GM06990 (cell line): Measurements from ENCODE around the gene FHOD3.

ENCODE experiments used
- DNase-seq: peaks from one replicate; pipeline ENCODE4 v3.0.0-alpha.2; 2011; ENCODE audit not compliant: insufficient read length; ENCODE audit errors: extremely low read depth
- H3K27me3 ChIP-seq: replicated peaks from 2 replicates; pipeline ENCODE4 v1.6.0; 2011; ENCODE audit warnings: low read length; ENCODE audit not compliant: control insufficient read depth, insufficient read depth
- H3K36me3 ChIP-seq: 2 replicates; pipeline ENCODE4 v1.5.1; 2011; ENCODE audit warnings: low read length; ENCODE audit not compliant: control insufficient read depth, insufficient read depth
- H3K4me3 ChIP-seq: replicated peaks from 2 replicates; pipeline ENCODE4 v1.5.1; 2011; ENCODE audit warnings: low read depth, mild to moderate bottlenecking, control low read depth, low read length
- CTCF ChIP-seq: IDR thresholded peaks from 2 replicates; pipeline ENCODE4 v1.5.1; 2011; ENCODE audit warnings: low read length, control low read depth, mild to moderate bottlenecking, inconsistent platforms; ENCODE audit not compliant: insufficient read depth, poor library complexity, severe bottlenecking

The FHOD3 gene

DNA sequence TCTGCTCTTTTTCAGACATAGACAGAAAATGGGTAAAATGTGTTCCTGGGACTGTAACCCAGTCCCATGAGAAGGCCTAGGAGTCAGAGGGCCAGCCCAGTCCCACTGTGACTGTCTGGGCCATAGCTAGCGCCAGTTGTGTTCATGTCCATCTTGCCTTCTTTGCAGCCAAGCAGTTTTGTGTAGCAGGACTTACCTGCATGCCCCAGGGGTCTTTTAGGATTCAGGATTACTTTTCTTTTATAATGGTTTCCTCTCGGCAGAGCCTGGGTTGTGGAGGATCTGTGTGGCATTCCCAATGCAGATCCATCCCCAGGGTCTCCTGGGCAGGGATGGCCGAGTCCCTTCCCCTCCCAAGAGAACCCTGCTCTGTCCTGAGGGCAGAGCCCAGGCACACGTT lies 90.8 kb downstream of the FHOD3 start:
- no peak for TF ChIP-seq CTCF
- DNase-seq = no peak
- Histone ChIP-seq H3K36me3 (no peaks in the 10 kb centered on the region; the same call in 1 of the 2 replicates), H3K4me3 (no peak overlapping the region), H3K27me3 (no peaks in the 10 kb centered on the region)

- no peak for DNase-seq
- no peak overlapping the region for H3K4me3 ChIP-seq
Measured at GRCh38 chr18:36389027-36389426, 91.5 kb downstream of the FHOD3 start.

DNA sequence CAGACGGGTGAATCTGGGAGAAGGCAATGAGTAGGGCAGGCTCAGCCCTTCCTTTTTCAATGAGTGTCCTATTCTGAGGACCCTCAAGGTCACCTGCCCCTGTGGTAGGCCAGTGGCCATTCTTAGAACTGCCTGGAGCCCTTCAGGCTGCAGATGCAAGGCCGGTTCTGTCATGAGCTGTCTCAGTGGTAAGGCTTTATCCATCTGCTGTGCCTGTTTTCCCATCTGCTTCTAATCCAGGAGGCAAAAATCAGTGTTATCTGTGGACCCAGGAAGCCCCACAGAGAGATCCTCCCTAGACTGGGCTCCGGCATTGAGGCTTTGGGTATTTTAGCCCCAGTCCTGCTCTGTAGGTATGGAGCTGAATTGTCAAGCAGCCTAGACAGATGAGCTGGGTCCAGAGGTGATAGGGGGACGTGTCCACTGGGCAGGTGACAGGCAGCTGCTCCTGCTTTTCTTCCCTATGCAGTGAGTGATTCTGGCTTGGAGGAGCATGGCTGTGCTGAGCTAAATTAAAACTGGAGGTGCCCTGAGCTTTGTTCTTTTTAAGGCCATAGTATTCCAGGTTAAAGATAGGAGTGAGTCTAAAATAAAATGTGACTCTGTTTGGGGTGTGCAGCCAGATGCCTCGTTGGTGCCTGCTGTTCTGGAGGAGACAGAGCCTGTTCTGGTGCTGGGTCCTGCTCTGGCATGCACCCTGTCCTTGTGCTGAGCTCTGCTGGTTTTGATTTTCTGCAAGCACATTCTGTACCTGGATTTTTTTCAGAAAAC lies 92.5 kb downstream of the FHOD3 start:
- no peak for DNase-seq

More at GRCh38 chr18:36389027-36389426, 91.5 kb downstream of the FHOD3 start:
- no peaks in the 10 kb centered on the region for H3K36me3 ChIP-seq
- no peaks in the 10 kb centered on the region for H3K27me3 ChIP-seq
- no peak for TF ChIP-seq CTCF

DNA sequence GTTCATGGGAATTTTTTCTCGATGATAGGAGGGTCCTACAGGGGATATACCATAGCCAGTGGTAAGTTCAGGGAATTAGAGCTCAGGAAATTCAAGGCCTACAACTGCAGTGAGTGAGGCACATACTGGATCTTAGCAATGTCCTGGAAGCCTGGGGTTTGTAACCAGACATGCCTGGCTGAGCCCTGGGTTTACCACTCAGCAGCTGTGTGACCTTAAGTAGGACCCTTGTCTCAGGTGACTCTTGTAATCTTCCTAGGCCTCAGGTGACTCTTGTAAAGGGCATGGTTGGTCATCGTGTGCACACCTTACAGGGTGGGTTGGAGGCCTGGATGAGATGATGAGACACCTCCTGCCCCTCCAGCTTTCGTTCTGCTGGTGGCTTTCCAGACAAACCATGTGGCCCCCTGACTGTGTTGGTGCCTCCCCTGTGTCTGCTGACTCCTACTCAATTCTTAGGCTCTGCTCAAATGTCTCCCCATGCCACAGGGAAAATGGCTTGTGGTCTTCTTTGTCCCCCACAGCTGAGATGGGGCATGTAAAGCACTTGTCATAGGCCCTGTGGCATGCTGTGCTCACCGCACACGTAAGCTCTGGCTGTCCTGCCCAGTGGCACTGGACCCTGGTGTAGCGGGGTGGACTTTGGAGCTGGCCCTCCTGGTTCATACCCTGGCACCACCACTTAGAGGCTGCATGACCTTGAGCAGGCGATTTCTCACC lies 94.1 kb downstream of the FHOD3 start:
- no peak for DNase-seq
- no peaks in the 10 kb centered on the region for H3K27me3 ChIP-seq
- H3K36me3 ChIP-seq = no peaks in the 10 kb centered on the region
- H3K4me3 ChIP-seq = no peak overlapping the region
- TF ChIP-seq CTCF = no peak

More for the DNA sequence above, 92.5 kb downstream of the FHOD3 start:
- Histone ChIP-seq H3K36me3 (no peaks in the 10 kb centered on the region), H3K4me3 (no peak overlapping the region), H3K27me3 (no peaks in the 10 kb centered on the region)
- no peak for TF ChIP-seq CTCF

DNA sequence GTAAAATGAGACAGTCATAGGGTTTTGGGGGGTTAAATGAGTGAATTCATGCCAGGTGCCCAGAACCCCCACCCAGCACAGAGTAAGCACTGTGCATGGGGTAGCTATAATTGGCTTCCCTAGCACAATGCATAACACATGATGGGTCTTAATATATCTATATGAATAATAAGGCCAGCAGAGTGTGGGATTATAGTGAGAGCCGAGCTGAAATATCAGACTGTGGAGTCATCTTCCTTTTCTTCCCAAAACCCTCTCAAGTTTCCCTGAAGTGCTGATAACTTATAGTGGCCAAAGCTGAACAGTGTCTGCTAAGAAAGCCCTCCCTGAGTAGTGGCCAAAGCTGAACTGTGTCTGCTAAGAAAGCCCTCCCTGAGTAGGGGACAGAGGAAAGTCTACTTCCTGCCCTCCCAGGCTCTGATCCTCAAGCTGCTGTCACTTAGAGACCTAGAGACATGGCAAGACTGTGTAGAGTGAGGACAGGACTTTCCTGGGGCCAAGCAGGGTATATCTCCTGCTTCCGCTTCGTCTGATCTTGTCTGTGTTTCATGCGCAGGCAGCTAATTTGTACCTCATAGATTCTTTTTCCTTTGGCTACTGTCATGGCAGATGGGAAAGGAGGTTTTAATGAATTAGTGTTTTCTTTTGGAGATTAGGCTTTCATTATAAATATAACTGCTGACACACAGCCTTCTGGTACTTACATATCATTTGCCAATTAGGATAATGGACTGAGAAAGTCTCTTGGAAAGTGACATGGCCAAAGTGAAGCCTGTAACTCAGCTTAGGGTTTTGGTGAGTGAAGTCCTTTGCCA lies 94.9 kb downstream of the FHOD3 start:
- no peak for DNase-seq
- TF ChIP-seq CTCF = no peak
- H3K36me3 ChIP-seq = no peaks in the 10 kb centered on the region
- no peak overlapping the region for H3K4me3 ChIP-seq
- no peaks in the 10 kb centered on the region for H3K27me3 ChIP-seq
